Mammary epithelial cell (primary cell): ENCODE data around the gene METTL6.
"Not testable (repeated sequence)": the region's sequence is repeated elsewhere in the genome, so short reads cannot be mapped to it uniquely, and the experiment has no call there.

Source experiments
- CTCF ChIP-seq, 2 donors: IDR thresholded peaks in 1 of 2; conservative IDR thresholded peaks in 1 of 2; 2 replicates each; pipeline ENCODE4 v1.5.1; 2011 to 2012; ENCODE audit warnings: inconsistent platforms in 2 of 2, low read length in 2 of 2, mild to moderate bottlenecking in 2 of 2, control low read depth in 1 of 2, low read depth in 1 of 2; ENCODE audit not compliant: insufficient read depth in 1 of 2; ENCODE audit errors: extremely low read depth in 1 of 2
- EZH2 ChIP-seq: IDR thresholded peaks from 2 replicates; pipeline ENCODE4 v1.6.1; 2012; ENCODE audit warnings: low read length, inconsistent platforms, borderline replicate concordance

- not testable (repeated sequence) for TF ChIP-seq CTCF (conservative IDR thresholded peaks at IDR 0.05 in 1 of 2, IDR thresholded peaks at IDR 0.05 in 1 of 2; ENCODE audit: extremely low read depth in 1 of 2, insufficient read depth in 1 of 2, low read depth in 1 of 2, low read length in 2 of 2); EZH2
These were observed 16.4 kb downstream of the METTL6 start for GRCh38 chr3:15410966-15411365.
